Measurements from ENCODE around the gene IL4R. TPM values are rescaled to one million over a fixed set of nuclear protein-coding genes. Genes with fewer than 3 reads are reported as not detected.

The IL4R gene
- total RNA-seq, 1 donor from 2014 or later = 6.8 TPM

DNA sequence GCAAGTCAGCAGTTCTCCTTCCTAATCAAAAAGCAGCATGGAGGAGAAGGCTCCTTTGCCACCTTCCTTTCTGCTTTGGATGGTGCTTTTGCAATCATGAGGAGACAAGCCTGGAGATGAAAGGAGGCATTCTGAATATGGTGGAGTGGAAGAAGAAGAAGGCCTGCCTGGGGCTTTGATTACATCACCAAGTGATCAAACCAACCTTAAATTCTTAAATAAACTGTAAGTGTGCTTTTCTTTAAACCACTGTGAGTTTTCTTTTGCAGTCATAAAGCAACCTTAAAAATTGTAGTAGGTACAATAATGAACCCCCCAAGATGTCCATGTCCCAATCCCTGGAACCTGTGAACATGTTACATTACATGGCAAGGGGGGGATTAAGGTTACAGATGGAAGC, 56.5 kb downstream of the IL4R start:
- DNase-seq (ENCODE audit: low spot score in 2 of 2, unreplicated experiment in 2 of 2) = no peak
- H3K36me3 Mint-ChIP-seq = no peaks in the 10 kb centered on the region
- H3K27ac Mint-ChIP-seq = no peak overlapping the region
- no peaks in the 10 kb centered on the region for H3K4me1 Mint-ChIP-seq
- no peak overlapping the region for H3K4me3 Mint-ChIP-seq
- no peak for TF ChIP-seq CTCF (IDR thresholded peaks at IDR 0.05; ENCODE audit: unreplicated experiment)
- H3K9me3 Mint-ChIP-seq = peaks cover 6% of the 10 kb centered on the region
- no peaks in the 10 kb centered on the region for H3K27me3 Mint-ChIP-seq (ENCODE audit: low read depth)

- TF ChIP-seq CTCF (IDR thresholded peaks at IDR 0.05; ENCODE audit: unreplicated experiment) = no peak
- no peak overlapping the region for H3K27ac Mint-ChIP-seq
- peaks cover 6% of the 10 kb centered on the region for H3K9me3 Mint-ChIP-seq
Observed at GRCh38 chr16:27373312-27373711, 59.5 kb downstream of the IL4R start.

DNA sequence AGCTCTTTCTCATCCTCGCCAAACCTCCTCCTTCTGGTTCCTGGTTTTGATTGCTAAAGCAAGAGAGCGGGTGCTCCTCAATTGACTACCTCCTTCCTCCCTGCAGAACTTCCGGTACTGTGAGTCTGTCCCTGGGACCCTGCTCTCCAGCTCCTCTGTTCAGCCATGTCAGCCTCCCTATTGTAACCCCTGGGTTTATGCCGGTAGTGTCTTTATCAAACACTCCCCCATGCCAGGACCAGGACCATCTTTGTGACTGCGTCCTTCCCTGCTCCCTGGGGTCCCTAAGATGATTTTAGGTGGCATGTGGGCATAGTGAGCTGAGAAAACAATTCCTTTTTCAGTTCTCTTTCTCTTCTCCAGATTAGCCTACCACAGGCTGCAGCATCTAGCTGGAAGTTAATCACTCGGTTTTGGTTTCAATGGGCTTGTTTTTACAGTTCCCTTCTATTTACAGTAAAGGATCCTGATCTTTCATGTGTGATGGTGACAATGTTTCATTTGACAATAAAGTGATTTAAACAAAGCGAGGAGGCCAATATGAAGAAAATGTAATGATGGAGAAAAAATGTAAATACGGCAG, 60.5 kb downstream of the IL4R start:
- Mint-ChIP-seq H3K27ac (no peak overlapping the region), H3K27me3 (ENCODE audit: low read depth) (peaks cover 2% of the 10 kb centered on the region), H3K9me3 (peaks cover 6% of the 10 kb centered on the region), H3K4me3 (no peak overlapping the region), H3K36me3 (no peaks in the 10 kb centered on the region), H3K4me1 (no peaks in the 10 kb centered on the region)
- DNase-seq (ENCODE audit: low spot score in 2 of 2, unreplicated experiment in 2 of 2) = no peak
- no peak for TF ChIP-seq CTCF (IDR thresholded peaks at IDR 0.05; ENCODE audit: unreplicated experiment)

More at GRCh38 chr16:27373312-27373711, 59.5 kb downstream of the IL4R start:
- no peak for DNase-seq (ENCODE audit: low spot score in 2 of 2, unreplicated experiment in 2 of 2)
- H3K27me3 Mint-ChIP-seq (ENCODE audit: low read depth) = peaks cover 2% of the 10 kb centered on the region
- H3K4me3 Mint-ChIP-seq = no peak overlapping the region
- no peaks in the 10 kb centered on the region for H3K4me1 Mint-ChIP-seq
- no peaks in the 10 kb centered on the region for H3K36me3 Mint-ChIP-seq

GRCh38 chr16:27374804-27375425, 61.1 kb downstream of the IL4R start:
- Mint-ChIP-seq H3K27ac (no peak overlapping the region), H3K36me3 (no peaks in the 10 kb centered on the region), H3K9me3 (peaks cover 6% of the 10 kb centered on the region), H3K4me3 (no peak overlapping the region), H3K27me3 (ENCODE audit: low read depth) (peaks cover 2% of the 10 kb centered on the region), H3K4me1 (no peaks in the 10 kb centered on the region)
- DNase-seq (ENCODE audit: low spot score in 2 of 2, unreplicated experiment in 2 of 2) = peak; percentile 42 to 70
- peak; percentile 68 for TF ChIP-seq CTCF (IDR thresholded peaks at IDR 0.05; ENCODE audit: unreplicated experiment)

- Mint-ChIP-seq H3K4me3 (no peak overlapping the region), H3K36me3 (no peaks in the 10 kb centered on the region), H3K27me3 (ENCODE audit: low read depth) (peaks cover 8% of the 10 kb centered on the region), H3K4me1 (no peaks in the 10 kb centered on the region), H3K9me3 (no peaks in the 10 kb centered on the region), H3K27ac (no peak overlapping the region)
- DNase-seq (ENCODE audit: low spot score in 2 of 2, unreplicated experiment in 2 of 2) = no peak
- TF ChIP-seq CTCF (IDR thresholded peaks at IDR 0.05; ENCODE audit: unreplicated experiment) = no peak
Observed at GRCh38 chr16:27377666-27378485, 64.1 kb downstream of the IL4R start.
